Smooth muscle cell (in vitro differentiated cells): ENCODE results near the gene KLHL8. TPM values are rescaled to one million over a fixed set of nuclear protein-coding genes. Genes with fewer than 3 reads are reported as not detected.

Experiments
- DNase-seq: peaks from one replicate; lab custom pipeline; 2025; ENCODE audit not compliant: unreplicated experiment; lab: John Stamatoyannopoulos, UW
- H2AFZ ChIP-seq: fragments of 200-600 bp; sonication (generic); 2 replicates; pipeline ENCODE4 v1.6.0; 2016; ENCODE audit warnings: antibody characterized with exemption, low read depth, mild to moderate bottlenecking
- H3F3A ChIP-seq: fragments of 200-600 bp; sonication (generic); 2 replicates; pipeline ENCODE4 v1.6.0; 2017; ENCODE audit warnings: antibody characterized with exemption, low read depth
- H3K27ac ChIP-seq: fragments of 200-600 bp; sonication (generic); 2 replicates; pipeline ENCODE4 v1.5.1; 2016; ENCODE audit warnings: low read depth, mild to moderate bottlenecking
- H3K27me3 ChIP-seq: fragments of 200-600 bp; sonication (generic); 2 replicates; pipeline ENCODE4 v1.6.1; 2016; ENCODE audit warnings: low read depth, mild to moderate bottlenecking
- H3K36me3 ChIP-seq: fragments of 200-600 bp; sonication (generic); 2 replicates; pipeline ENCODE4 v1.5.1; 2016; ENCODE audit warnings: low read depth
- H3K4me1 ChIP-seq: fragments of 200-600 bp; sonication (generic); 2 replicates; pipeline ENCODE4 v1.5.1; 2016; ENCODE audit warnings: low read depth
- H3K4me2 ChIP-seq: fragments of 200-600 bp; sonication (generic); 2 replicates; pipeline ENCODE4 v1.6.0; 2016; ENCODE audit warnings: mild to moderate bottlenecking
- H3K4me3 ChIP-seq: fragments of 200-600 bp; sonication (generic); 2 replicates; pipeline ENCODE4 v1.5.1; 2016; ENCODE audit warnings: mild to moderate bottlenecking
- H3K79me2 ChIP-seq: fragments of 200-600 bp; sonication (generic); 2 replicates; pipeline ENCODE4 v1.6.0; 2016; ENCODE audit warnings: low read depth, mild to moderate bottlenecking
- H3K9ac ChIP-seq: fragments of 200-600 bp; sonication (generic); 2 replicates; pipeline ENCODE4 v1.6.0; 2016; ENCODE audit warnings: low read depth
- H3K9me3 ChIP-seq: fragments of 200-600 bp; sonication (generic); replicated peaks from 2 replicates; pipeline ENCODE4 v1.5.1; 2016; ENCODE audit warnings: low read depth
- H4K20me1 ChIP-seq: fragments of 200-600 bp; sonication (generic); 2 replicates; pipeline ENCODE4 v1.6.0; 2016; ENCODE audit warnings: low read depth
- CTCF ChIP-seq: fragments of 200-600 bp; sonication (generic); IDR thresholded peaks from 2 replicates; pipeline ENCODE4 v1.5.1; 2017; ENCODE audit warnings: borderline replicate concordance, mild to moderate bottlenecking, antibody characterized with exemption; ENCODE audit not compliant: insufficient read depth, poor library complexity, severe bottlenecking
- WGBS: methylation state at CpG from one replicate; pipeline ENCODE4 v1.1.7; 2016; ENCODE audit warnings: low lambda C conversion rate; 5-methylcytosine and 5-hydroxymethylcytosine counted together
- polyA plus RNA-seq: library from polyadenylated mRNA; unstranded; fragments of >200 nt; fragmentation: Nextera tagmentation; extraction: Ambion mirVana; gene quantifications from 2 replicates; pipeline ENCODE4 v1.2.1, GENCODE V29; 2016
- total RNA-seq: library from RNA; depleted of rRNA; stranded (reverse); fragments of >200 nt; gene quantifications from 2 replicates; pipeline ENCODE4 v1.2.3, GENCODE V29; 2014

The KLHL8 gene
- total and polyA plus RNA-seq, 2 experiments from 2014 or later = 6.3 to 8.8 TPM

GRCh38 chr4:87188048-87188447 lies 32.4 kb downstream of the KLHL8 start:
- Histone ChIP-seq H3K4me3 (no peak overlapping the region), H3K36me3 (no peaks in the 10 kb centered on the region), H3K9me3 (no peaks in the 10 kb centered on the region), H3K4me2 (no peak overlapping the region), H3F3A (no peaks in the 10 kb centered on the region), H2AFZ (no peak overlapping the region), H3K9ac (no peak overlapping the region), H3K79me2 (no peaks in the 10 kb centered on the region), H3K4me1 (peaks cover 9% of the 10 kb centered on the region), H3K27me3 (no peaks in the 10 kb centered on the region), H4K20me1 (no peaks in the 10 kb centered on the region), H3K27ac (no peak overlapping the region)
- DNase-seq = no peak
- 91% methylated on average over 2 of the region's 2 CpGs for WGBS
- TF ChIP-seq CTCF = no peak

GRCh38 chr4:87185146-87185870 lies 35.1 kb downstream of the KLHL8 start:
- Histone ChIP-seq H3K27ac (no peak overlapping the region), H3F3A (no peaks in the 10 kb centered on the region), H3K4me1 (peaks cover 9% of the 10 kb centered on the region), H3K9ac (no peak overlapping the region), H3K79me2 (no peaks in the 10 kb centered on the region), H3K27me3 (no peaks in the 10 kb centered on the region), H3K4me2 (no peak overlapping the region), H3K4me3 (no peak overlapping the region), H4K20me1 (no peaks in the 10 kb centered on the region), H3K36me3 (no peaks in the 10 kb centered on the region), H2AFZ (no peak overlapping the region), H3K9me3 (no peaks in the 10 kb centered on the region)
- 95% methylated on average over 5 of the region's 5 CpGs for WGBS
- TF ChIP-seq CTCF = no peak
- no peak for DNase-seq

- Histone ChIP-seq H2AFZ (no peak overlapping the region), H3K4me1 (peaks cover 9% of the 10 kb centered on the region), H3F3A (no peaks in the 10 kb centered on the region), H3K27ac (no peak overlapping the region), H3K36me3 (no peaks in the 10 kb centered on the region), H3K4me2 (no peak overlapping the region), H3K9me3 (no peaks in the 10 kb centered on the region), H3K79me2 (no peaks in the 10 kb centered on the region), H3K4me3 (no peak overlapping the region), H4K20me1 (no peaks in the 10 kb centered on the region), H3K9ac (no peak overlapping the region), H3K27me3 (no peaks in the 10 kb centered on the region)
- no peak for DNase-seq
- TF ChIP-seq CTCF = no peak
- 93% methylated on average over 2 of the region's 2 CpGs for WGBS
These were observed 39.7 kb downstream of the KLHL8 start for GRCh38 chr4:87180767-87181166.

GRCh38 chr4:87179751-87180150 lies 40.7 kb downstream of the KLHL8 start:
- Histone ChIP-seq H3K9ac (no peak overlapping the region), H3K4me3 (no peak overlapping the region), H4K20me1 (no peaks in the 10 kb centered on the region), H3K27ac (no peak overlapping the region), H3K36me3 (no peaks in the 10 kb centered on the region), H3K79me2 (no peaks in the 10 kb centered on the region), H3K4me1 (peaks cover 5% of the 10 kb centered on the region), H3F3A (no peaks in the 10 kb centered on the region), H3K9me3 (no peaks in the 10 kb centered on the region), H2AFZ (no peak overlapping the region), H3K27me3 (no peaks in the 10 kb centered on the region), H3K4me2 (no peak overlapping the region)
- 77% methylated on average over 1 of the region's 1 CpG for whole genome bisulfite sequencing
- no peak for TF ChIP-seq CTCF
- DNase-seq = no peak
